SW480 (cell line): ENCODE data around the gene C17orf113.
"Not testable (repeated sequence)": the region's sequence is repeated elsewhere in the genome, so short reads cannot be mapped to it uniquely, and the experiment has no call there.

ENCODE experiments used
- DNase-seq: peaks from one replicate; pipeline ENCODE4 v3.0.0-alpha.2; 2016; ENCODE audit warnings: low spot score

C17orf113 gene

DNA sequence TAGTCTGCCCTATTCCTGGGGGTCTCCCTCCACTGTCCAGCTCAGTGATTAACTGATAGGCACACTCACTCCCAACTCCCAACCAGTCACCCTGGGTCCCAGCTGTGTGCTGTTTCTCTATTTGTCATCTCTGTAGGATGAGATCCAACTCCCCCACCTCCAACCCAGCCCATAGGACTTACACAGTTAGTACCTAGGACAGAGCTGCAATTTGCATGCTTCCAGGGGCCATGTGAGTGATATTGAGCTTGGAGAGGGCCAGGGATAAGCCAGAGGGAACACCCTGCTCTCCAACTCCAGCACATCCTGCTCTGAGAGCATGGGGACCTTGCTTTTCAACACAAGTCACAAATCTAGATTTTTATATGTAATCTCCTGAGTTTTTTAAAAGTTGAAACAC lies 8.8 kb downstream of the C17orf113 start:
- no peak for DNase-seq

DNA sequence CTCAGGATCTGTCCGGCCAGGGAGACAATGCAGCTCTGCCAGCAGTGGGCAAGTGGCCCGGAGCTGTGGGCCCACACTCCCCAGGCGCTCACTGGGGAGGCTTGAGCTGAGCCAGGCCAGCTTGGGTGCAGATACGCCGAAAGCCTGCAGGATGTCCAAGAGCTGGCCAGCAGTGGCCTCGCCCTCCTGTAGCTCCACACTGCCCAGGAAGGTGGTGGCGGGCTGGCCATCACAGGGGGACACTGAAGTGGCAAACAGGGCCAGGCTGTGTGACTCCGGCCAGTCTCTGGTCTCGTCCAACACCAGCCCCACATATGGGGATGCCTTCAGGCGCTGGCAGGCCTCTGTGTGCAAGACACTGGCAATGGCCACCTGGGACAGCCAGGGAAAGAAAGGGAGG lies 9.6 kb downstream of the C17orf113 start:
- DNase-seq: no peak

DNA sequence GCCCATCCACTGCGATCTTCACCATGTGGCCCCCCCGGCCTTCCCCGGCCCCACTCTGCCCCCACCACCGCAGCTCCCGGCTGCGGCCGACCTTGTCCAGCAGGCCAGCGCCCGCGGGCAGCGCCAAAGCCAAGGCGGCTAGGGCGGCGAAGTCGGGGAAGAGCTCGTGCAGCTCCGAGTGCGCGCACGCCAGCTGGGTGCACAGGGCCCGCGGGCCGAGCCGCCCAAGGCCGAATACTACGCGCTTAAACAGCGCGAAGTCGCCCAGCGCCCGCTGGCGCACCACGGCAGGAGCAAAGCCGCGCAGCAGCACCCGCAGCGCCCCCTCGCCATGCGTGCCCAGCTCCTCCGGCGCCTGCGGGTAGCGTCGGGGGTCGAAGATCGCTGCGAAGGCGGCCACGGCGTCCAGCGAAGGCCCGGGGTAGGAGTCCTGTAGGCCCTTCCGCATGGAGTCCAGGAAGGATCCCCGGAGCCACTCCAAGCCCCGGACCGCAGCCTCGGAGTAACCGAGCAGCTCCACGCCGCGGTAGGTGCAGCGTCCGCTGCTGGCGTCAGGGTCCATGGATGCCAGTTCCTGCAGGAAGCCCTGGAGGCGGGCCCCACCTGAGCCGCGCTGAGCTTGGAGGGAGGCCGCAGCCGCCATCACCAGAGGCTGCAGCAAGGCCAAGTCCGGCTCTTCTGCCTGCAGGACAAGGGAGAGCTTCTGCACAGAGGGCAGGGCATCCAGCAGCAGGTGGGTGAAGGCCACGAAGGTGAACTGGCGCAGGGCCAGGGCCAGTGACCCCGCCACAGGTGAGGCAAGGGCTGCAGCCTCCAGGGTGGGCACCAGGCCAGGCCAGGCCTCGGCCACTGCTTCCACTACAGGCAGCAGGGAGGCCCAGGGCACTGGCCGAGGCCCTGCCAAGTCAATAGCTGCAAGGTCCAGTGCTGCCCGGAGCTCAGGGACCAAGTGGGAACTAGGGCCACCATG lies 10.3 kb downstream of the C17orf113 start:
- no peak for DNase-seq

DNA sequence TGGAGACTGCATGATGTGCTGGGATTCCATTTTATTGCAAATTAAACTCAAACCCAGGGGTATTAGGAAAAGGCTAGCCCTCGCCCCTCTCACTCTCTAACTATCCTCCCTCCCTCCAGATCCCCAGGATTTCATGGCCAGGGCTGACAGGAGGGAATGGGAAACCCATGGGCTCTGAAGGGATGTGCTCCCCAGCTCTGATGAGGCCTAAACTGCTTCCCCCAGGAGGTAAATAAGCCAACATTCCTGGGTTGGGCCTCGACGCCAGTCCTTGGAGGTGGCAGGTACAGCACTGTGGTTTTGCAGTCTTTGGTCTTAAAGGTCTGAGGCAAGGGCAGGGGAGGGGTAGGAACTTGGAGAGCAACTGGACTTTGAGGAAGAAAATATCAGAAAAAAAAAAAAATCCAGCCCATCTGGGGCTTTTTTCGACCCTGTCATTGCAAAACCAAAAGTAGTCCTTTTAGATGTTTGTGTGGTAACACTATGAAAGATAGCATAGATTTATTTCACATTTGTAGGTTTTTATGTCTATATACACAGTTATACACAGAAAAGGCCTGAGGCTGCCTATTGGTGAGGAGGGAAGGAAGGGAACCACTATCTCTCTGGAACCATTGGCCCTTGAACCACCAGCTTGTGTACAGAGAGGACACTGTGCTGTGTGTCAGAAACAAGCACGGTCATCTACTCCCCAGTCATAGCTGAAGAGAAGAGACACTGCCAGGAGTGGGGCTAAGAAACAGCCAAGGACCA lies 12.0 kb downstream of the C17orf113 start:
- DNase-seq: no peak

DNA sequence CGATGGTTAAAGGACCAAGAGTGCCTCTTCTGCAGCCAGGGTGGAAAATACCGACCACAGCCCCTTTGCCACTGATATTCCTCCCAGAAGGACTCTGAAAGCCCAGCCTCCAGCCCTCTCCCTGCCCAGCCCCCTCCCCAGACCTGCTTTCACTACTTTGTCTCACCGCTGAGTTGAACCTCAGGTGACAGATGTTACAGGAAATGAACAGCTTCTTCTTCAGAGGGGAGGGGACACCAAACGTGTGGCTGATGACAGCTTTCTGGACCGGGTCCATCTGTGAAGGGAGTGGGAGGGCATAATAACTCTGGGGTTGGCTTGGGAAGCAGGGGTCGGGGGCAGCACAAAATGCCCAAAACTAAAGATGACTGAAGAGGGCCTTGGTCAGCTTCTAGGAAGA lies 16.3 kb downstream of the C17orf113 start:
- DNase-seq: no peak

DNA sequence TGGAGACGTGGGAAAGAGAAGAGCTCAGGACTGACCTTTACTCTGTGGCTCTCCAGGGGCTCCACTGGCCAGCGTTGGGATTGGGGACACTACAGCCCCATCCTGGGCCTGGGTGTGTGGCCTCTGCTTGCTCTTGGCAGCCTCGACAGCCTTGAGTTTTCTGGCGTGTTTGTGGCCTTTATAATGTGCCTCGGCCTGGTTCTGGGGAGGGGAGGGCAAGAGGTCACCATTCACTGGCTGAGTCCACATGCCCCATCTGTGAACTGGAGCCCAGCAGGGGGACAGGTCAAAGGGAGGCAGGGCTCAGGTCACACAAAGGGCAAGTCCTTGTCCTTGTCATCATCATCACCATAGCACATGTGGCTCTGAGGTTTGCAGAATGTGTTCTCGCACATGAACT lies 18.8 kb downstream of the C17orf113 start:
- DNase-seq: no peak

DNA sequence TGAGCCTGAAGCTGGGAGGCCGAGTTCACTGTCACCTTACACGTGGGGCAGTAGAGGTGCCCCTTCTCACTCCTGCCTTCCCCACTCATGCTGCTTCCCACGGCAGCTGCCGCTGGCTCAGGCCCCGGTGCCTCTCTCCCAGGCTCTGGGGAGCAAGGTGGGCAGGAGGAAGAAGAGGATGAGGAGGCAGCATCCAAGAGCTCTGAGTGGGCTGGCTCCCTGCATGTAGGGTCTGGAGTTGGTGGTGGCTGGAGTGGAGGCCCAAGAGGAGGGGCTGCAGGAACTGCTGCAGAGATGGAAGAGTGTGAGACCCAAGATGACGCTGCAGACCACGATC lies 21.6 kb downstream of the C17orf113 start:
- DNase-seq: no peak

DNA sequence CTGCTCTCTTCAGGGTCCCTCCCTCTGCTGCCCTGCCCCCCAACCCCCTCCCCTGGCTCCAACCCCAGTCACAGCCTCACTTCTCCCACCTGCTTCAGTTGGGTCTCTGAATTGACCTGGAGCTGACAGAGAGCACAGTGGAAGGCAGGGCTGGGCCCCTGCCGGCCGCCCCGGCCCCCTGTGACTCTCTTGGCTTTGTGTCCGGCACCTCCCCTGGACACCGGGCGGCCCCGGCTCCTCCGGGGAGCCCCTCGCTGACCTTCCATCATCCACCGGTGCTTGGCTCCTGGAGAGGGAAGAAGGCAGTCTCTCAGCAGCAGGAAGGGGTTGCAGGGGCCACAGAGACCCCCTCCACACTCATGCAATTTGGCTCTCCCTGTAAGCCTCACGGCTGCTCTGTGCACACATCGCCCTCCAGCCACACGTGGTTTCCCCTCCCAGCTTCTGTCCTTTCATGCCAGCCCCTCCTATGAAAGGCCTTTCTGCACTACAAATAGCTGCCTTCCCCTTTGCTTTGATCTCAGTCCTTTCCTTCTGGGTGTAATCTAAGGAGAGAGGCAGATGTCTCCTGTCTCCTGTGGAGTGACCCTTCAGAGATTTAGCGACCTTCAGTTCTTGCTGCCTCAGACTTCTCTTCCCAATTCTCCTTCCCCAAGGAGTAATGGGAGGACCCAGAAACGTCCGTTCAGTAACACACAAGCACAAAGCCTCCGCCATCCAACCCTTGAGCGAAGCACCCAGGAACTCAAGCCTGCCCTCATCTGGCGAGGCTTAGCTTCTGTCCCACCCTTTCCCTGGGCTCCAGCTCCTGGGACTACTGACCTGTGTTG lies 22.2 kb downstream of the C17orf113 start:
- DNase-seq: peak; percentile 35

DNA sequence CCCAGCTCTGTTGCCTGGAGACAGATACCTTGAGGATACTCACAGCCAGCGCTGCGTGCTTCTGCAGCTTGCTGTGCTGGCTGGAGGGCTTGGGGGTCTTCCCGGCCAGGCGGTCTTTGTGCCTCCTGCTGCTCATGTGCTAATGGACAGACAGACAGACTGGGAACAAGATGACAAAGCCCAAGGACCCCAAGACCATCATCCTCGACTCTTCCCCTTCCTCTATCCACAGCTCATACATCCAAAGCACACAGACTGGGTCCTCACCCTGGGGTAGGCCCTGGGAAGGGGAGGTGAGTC lies 22.9 kb downstream of the C17orf113 start:
- DNase-seq: no peak

DNA sequence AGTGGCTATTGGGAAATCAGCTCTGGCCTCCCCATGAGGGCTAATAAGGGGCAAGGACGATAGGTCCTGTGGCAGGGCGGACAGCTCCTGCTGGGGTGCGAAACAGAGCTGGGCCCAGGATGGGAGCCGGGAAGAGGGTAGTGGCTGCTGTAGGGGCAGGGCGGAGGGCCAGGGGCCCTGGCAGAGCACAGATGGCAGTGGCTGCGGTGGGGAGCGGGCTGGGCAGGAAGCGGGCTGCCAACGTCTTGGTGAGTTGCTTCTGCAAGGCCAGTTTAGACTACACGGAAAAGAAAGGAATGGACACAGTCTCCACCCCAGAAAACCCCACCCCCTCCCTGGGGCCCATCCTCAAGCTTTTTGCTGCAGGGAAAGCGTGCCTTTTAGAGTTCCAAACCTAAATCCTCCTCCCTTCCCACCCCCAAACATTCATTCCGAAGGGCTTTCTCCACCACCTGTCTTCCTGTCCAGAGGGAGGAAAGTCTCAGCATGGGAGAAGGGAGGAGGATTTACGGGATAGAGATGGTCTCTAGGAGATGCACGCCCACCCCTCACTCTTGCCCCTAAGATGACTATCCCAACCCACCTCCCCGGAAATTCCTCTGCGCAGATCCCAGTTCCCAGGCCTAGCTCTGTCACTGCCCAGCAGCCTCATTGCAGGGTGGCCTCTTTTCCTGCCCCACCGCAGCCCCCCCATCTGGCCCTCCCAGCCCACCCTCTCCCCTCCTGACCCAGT lies 23.4 kb downstream of the C17orf113 start:
- DNase-seq: no peak

DNA sequence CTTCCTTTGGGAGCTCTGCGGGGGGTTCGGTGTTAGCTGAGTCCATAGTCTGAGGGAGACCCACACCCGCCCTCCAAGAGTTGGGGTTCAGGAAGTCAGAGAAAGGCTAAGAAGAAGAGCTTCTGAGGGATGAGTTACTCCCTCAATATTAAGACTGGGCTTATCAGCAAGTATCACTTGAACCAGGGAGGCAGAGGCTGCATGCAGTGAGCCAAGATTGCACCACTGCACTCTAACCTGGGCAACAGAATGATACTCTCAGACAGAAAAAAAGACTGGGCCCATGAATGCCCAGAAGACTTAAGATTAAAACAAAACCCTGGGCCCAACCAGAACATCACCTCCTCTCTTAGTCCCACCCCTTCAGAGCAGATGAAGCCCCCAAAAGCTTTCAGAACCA lies 24.5 kb downstream of the C17orf113 start:
- no peak for DNase-seq

DNA sequence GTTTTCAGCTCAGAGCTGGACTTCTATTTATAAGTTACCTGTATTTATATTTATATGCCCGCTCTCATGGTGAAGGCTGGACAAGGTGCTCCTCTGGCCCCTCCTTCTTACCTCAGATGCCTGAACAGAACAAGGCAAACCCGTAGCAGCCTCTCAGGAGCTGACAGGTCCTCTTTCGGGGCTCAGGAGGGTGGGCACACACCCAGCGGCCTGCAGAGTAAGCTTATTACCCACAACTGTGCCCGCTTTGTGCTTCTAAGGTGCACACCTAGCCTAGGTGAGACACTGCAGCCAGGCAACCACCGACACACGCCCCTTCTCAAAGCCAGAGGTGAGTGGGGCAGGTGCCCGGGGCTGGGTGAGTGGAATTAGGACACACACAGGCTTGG lies 25.2 kb downstream of the C17orf113 start:
- DNase-seq: no peak

DNA sequence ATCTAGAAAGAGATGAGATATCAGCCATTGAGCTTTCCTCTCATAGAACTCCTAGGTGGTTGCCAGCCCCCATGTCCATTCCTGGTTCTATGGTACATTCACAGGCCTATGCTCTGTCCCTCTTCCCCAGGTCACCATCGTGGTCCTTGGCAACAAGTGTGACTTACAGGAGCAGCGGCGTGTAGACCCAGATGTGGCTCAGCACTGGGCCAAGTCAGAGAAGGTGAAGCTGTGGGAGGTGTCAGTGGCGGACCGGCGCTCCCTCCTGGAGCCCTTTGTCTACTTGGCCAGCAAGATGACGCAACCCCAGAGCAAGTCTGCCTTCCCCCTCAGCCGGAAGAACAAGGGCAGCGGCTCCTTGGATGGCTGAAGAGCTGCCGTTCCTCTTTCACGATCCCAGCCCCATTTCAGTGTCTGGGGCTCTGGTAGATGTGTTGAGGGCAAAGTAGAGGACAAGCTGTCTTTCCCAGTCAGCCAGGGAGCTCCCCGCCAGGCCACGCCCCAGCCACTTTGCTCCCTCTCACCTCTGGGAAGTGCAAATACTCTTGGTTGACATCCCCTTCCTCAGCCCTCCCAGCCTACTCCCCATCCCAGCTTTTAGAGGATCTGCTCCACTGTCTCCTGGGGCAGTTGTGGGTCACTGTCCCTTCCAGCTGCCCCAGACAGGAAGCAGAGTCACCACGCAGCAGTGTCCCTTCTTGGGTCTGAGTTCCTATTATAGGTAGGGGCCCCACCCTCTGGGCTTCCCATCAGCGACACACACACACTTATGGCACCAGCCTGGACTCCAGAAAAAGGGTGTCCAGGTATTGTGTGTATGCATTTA lies 26.7 kb downstream of the C17orf113 start:
- no peak for DNase-seq

DNA sequence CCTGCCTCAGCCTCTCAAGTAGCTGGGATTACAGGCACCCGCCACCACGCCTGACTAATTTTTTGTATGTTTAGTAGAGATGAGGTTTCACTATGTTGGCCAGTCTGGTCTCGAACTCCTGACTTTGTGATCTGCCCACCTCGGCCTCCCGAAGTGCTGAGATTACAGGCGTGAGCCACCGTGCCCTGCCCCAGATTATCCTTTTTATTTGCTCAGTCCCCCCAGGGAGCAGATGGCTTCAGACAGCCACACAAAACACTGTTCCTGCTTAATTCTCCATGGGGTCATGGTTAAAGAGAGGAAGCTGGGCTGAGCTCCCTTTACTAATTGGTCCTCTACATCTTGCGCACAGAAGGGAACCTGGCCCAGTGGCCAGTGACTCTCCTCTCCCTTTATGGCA lies 29.6 kb downstream of the C17orf113 start:
- DNase-seq: not testable (repeated sequence)

DNA sequence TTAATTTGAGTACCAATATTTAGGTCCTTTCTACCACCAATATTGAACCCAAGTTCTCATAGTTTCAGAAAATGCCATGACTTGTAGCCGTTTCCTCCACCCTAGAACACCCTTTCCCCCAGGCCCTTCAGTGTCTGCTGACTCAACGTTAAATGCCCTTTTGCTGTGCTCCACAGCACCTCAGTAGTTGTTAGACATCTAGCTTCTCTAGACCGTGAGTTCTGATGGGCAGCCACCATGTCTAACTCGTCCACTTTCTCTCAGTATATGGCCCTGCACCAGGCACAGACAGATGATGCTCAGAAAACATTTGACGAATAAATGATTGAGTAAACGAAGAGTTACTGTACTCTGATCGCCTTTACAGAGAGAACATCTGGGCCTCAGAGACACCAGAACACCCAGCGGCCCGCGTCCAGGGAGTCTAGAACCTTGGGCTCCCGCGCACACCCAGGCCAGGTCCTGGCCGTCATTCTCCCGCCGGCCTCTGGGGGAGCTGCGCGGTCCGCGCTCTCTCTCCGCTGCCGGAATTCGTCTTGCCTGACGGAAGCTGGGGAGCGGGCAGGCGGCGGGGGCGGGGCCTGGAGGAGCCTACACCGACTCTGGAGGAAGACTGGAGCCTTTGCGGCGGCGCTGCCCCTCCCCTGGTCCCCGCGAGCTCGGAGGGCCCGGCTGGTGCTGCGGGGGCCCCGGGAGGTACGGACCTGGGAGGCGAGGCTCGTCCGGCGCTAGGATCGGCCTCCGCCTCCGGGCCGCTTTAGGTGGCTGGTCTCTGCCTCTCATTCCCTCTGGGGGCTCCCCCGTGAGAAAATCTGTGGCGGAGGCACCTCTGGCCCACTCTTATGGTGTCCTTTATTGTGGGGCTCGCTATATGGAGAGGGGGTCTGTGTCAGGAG lies 30.6 kb downstream of the C17orf113 start, which contains the start of gene NKIRAS2:
TSS of gene NKIRAS2 (plus strand) at position 582 of the 896 bp plus-strand sequence. CDS start 1,488 bp downstream, outside the sequence.
- DNase-seq: peak; percentile 88

DNA sequence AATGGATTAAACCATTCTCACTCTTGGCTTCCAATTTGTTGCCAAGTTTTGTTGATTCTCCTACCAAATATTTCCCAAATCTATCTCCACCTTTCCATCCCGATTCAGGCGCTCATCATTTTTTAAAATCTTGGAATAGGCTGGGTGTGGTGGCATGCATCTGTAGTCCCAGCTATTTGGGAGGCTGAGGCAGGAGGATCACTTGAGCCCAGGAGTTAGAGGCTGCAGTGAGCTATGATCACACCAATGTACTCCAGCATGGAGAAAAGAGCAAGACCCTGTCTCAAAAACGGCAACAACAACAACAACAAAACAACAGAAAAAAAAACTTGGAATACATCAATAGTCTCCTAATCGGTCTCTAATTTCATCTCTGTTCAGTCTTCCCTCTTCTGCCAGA lies 31.4 kb downstream of the C17orf113 start:
- DNase-seq: no peak

DNA sequence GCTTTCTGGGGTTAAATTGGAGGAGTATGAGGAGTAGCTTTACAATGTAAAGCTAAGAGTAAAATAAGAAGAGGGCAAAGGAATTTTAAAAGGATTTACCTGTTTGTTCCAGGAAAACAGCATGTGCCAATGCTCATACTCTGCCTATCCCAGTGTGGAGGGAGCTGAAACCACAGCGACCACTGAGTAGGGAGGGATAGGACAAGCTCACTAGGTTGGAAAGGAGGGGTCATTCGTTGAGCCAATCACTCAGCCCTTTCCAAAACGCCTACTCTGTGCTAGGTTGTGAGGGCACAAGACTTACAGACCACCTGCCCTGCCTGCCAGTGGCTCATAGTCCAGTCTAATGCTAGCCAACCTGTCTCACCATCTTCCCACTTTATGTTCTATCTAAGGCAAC lies 32.1 kb downstream of the C17orf113 start:
- DNase-seq: peak; percentile 23

DNA sequence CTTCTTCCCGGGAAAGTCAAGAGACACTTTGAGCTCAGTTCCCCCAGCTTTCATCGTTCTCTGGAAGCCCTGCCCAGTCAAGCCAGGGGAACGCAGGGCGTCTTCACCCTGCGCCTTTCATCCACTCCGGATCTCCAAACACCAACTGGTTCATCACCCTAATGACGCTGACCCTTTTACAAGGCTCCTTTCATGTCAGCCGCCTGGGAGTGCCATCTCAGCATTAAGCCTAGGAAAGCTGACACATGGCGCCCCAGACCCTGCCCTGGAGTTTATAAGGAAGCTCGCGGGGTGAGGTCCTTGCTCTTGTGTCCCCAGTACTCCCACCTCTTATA lies 32.6 kb downstream of the C17orf113 start:
- DNase-seq: peak; percentile 86

DNA sequence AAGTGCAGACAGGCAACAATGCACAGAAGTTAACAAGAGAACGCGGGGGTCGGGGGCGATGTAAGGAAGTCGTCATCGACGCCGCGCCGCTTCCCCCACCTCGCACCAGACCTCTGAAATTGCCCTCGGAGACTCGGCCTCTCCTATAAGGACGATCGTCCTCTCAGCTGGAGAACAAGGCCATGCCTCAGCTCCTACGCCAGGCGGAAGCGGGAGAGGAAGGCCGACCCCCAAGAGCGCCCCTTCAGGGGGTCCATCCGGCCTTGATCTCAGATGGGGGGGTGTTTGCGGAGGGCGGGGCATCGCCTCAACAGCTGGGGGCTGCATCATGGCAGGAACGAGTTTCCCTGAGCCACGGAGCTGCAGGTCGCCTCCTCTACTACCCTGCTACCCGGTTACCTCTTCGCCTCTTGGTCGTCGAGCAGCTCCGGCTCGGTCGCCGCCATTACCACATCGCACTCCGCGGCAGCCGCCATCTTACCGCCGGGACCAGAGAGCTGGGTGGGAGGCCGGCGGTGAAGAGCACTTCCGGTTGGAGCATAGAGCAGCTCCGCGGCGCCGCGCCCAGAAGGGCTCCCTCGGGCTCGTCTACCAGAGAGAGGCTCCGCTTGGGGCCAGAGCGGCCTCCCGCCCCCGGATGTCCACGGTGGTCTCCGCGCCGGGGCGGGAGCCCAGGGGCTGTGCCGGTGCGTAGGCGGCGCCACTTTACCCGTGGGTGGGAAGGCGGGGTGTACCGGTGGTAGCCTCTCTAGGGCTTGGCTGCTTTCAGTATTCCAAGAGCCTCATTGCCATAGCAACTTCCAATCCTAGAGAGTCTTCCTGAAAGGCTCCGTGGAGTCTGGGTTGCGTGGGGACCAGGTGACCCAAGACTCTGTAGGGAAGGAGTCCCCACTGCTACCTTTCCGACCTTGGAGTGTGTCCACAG lies 33.2 kb downstream of the C17orf113 start, which contains the start of gene DNAJC7:
TSS of gene DNAJC7 (minus strand) at position 499 of the 925 bp plus-strand sequence. CDS start at position 476, 23 bp downstream.
- DNase-seq: peak; percentile 94
